ENCODE results near the gene PDGFRB.

The PDGFRB gene

DNA sequence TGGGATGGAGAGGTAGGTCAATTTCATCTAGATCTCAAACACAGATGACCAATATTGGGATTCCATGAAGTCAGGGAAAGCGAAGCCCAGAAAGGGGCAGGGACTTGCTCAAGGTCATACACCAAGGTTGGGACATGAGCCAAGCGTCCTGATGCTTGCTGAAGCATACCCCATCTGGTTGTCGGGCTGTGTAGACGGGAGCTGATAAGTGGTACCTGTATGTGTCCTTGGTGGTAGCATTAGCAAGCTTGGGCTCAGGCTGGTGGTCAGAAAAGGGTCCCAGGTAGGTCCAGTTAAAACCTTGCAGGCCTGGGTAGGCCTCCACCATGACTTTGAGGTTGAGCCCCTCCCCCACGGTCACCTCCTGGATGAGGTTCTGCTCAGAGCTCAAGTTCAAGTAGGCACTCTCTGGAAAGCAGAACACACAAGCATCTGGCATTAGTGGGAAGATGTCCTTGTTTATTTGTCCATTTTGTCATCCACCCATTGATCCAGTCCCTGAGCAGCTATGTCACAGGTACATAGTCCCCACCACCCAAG, 82.5 kb downstream of the PDGFRB start:
- H3K36me3 ChIP-seq (ENCODE audit: insufficient read depth, low read length), result no peaks in the 10 kb centered on the region
- no peak overlapping the region for H3K9ac ChIP-seq (ENCODE audit: low read length)
- no peaks in the 10 kb centered on the region for H3K4me1 ChIP-seq (ENCODE audit: insufficient read depth, low read length)
- no peaks in the 10 kb centered on the region for H3K9me3 ChIP-seq (ENCODE audit: low read length)
- H3K27ac ChIP-seq (ENCODE audit: low read depth, low read length), result no peak overlapping the region
- H3K27me3 ChIP-seq (ENCODE audit: control insufficient read depth in 1 of 2, insufficient read depth in 2 of 2, low read length in 2 of 2), result no peaks in the 10 kb centered on the region
- H3K4me3 ChIP-seq (ENCODE audit: low read depth in 1 of 2, low read length in 2 of 2), result no peak overlapping the region

- Histone ChIP-seq H3K4me1 (ENCODE audit: insufficient read depth, low read length) (no peaks in the 10 kb centered on the region), H3K27ac (ENCODE audit: low read depth, low read length) (no peak overlapping the region), H3K9ac (ENCODE audit: low read length) (no peak overlapping the region), H3K9me3 (ENCODE audit: low read length) (no peaks in the 10 kb centered on the region), H3K4me3 (ENCODE audit: low read depth in 1 of 2, low read length in 2 of 2) (no peak overlapping the region), H3K27me3 (ENCODE audit: control insufficient read depth in 1 of 2, insufficient read depth in 2 of 2, low read length in 2 of 2) (no peaks in the 10 kb centered on the region), H3K36me3 (ENCODE audit: insufficient read depth, low read length) (no peaks in the 10 kb centered on the region)
Observed at GRCh38 chr5:150070821-150071220, 84.8 kb downstream of the PDGFRB start.

GRCh38 chr5:150069672-150070627, 85.7 kb downstream of the PDGFRB start:
- Histone ChIP-seq H3K4me1 (ENCODE audit: insufficient read depth, low read length) (no peaks in the 10 kb centered on the region), H3K27ac (ENCODE audit: low read depth, low read length) (no peak overlapping the region), H3K4me3 (ENCODE audit: low read depth in 1 of 2, low read length in 2 of 2) (no peak overlapping the region), H3K9me3 (ENCODE audit: low read length) (no peaks in the 10 kb centered on the region), H3K36me3 (ENCODE audit: insufficient read depth, low read length) (no peaks in the 10 kb centered on the region), H3K9ac (ENCODE audit: low read length) (no peak overlapping the region), H3K27me3 (ENCODE audit: control insufficient read depth in 1 of 2, insufficient read depth in 2 of 2, low read length in 2 of 2) (no peaks in the 10 kb centered on the region)

DNA sequence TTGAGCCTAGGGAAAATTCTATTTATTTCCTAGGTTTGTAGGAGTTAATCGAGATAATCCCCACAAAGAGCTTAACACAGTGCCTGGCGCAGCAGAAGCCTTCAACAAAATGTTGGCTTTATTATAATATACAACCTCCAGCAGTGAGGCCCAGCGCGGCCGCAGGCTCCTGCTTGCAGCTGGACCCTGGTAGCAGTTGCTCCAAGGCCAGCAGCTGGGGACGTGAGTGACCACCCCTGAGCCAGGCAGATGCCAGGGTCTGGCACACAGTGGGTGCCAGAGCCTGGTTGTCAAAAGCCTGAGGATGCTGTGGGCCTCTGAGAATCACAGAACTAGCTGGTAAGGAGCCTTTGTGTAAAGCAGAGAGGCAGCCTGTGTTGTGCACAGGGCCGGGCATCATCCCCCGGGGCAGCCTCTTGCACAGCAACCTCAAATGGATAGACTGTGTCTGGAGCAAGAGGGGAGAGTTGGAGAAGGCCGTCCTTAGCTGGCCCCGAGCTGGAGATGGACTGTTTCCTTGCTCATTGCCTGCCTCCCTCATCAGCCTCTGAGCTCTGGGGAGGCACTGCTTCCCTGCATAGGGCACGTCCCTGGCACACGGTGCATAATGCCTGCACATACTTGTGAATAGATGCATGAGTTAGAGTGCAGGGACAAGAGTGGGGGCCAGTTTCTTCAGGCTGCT, 86.5 kb downstream of the PDGFRB start:
- Histone ChIP-seq H3K27ac (ENCODE audit: low read depth, low read length) (no peak overlapping the region), H3K9ac (ENCODE audit: low read length) (no peak overlapping the region), H3K4me1 (ENCODE audit: insufficient read depth, low read length) (no peaks in the 10 kb centered on the region)

DNA sequence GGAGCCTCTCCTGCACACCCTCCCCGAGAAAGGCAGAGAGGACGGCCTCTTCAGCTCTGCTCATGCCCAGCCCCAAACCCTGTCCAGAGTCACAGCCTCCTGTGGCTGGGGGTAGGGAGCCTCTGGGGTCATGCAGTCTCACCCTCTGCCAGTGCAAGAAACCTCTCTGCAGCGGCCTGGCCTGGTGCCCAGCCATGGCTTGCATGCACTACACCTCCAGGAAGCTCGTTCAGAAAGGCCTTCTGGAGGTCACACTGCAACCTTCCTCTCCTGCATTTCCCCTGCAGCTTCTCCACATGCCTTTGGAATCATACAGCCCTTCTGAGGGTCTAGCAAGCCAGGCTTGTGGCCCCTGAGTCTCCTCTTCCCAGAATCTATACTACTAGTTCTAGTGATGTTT, 87.2 kb downstream of the PDGFRB start:
- H3K4me3 ChIP-seq (ENCODE audit: low read depth in 1 of 2, low read length in 2 of 2), result no peak overlapping the region
- H3K27ac ChIP-seq (ENCODE audit: low read depth, low read length), result no peak overlapping the region
- no peak overlapping the region for H3K9ac ChIP-seq (ENCODE audit: low read length)
- H3K4me1 ChIP-seq (ENCODE audit: insufficient read depth, low read length), result no peaks in the 10 kb centered on the region
- H3K9me3 ChIP-seq (ENCODE audit: low read length), result no peaks in the 10 kb centered on the region
- no peaks in the 10 kb centered on the region for H3K27me3 ChIP-seq (ENCODE audit: control insufficient read depth in 1 of 2, insufficient read depth in 2 of 2, low read length in 2 of 2)
- no peaks in the 10 kb centered on the region for H3K36me3 ChIP-seq (ENCODE audit: insufficient read depth, low read length)

More for the DNA sequence above, 86.5 kb downstream of the PDGFRB start:
- Histone ChIP-seq H3K4me3 (ENCODE audit: low read depth in 1 of 2, low read length in 2 of 2) (no peak overlapping the region), H3K9me3 (ENCODE audit: low read length) (no peaks in the 10 kb centered on the region), H3K27me3 (ENCODE audit: control insufficient read depth in 1 of 2, insufficient read depth in 2 of 2, low read length in 2 of 2) (no peaks in the 10 kb centered on the region), H3K36me3 (ENCODE audit: insufficient read depth, low read length) (no peaks in the 10 kb centered on the region)

DNA sequence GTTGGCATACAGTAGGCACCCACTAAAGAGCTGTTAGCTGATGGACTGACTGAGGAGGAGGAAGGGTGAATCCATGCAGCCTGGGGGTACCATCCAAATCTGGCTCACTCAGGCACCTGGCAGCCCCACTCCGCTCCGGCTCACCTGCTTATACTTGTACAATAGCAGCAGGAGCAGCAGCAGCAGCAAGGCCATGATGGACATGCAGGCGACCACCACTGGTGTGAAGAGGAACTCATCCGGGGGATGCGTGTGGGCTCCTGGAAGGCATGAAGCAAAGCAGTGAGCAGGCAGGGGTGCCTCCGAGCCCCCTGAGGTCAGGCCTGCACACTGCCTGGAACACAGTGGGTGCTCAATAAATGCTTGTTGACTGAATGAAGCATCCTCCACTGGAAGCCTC, 87.6 kb downstream of the PDGFRB start:
- H3K9me3 ChIP-seq (ENCODE audit: low read length), result no peaks in the 10 kb centered on the region
- H3K9ac ChIP-seq (ENCODE audit: low read length), result no peak overlapping the region
- no peak overlapping the region for H3K27ac ChIP-seq (ENCODE audit: low read depth, low read length)
- H3K4me1 ChIP-seq (ENCODE audit: insufficient read depth, low read length), result no peaks in the 10 kb centered on the region
- no peaks in the 10 kb centered on the region for H3K27me3 ChIP-seq (ENCODE audit: control insufficient read depth in 1 of 2, insufficient read depth in 2 of 2, low read length in 2 of 2)
- no peaks in the 10 kb centered on the region for H3K36me3 ChIP-seq (ENCODE audit: insufficient read depth, low read length)
- no peak overlapping the region for H3K4me3 ChIP-seq (ENCODE audit: low read depth in 1 of 2, low read length in 2 of 2)

GRCh38 chr5:150067405-150067960, 88.2 kb downstream of the PDGFRB start:
- no peak overlapping the region for H3K9ac ChIP-seq (ENCODE audit: low read length)
- no peaks in the 10 kb centered on the region for H3K36me3 ChIP-seq (ENCODE audit: insufficient read depth, low read length)
- H3K27ac ChIP-seq (ENCODE audit: low read depth, low read length), result no peak overlapping the region
- H3K4me1 ChIP-seq (ENCODE audit: insufficient read depth, low read length), result no peaks in the 10 kb centered on the region
- no peak overlapping the region for H3K4me3 ChIP-seq (ENCODE audit: low read depth in 1 of 2, low read length in 2 of 2)
- H3K27me3 ChIP-seq (ENCODE audit: control insufficient read depth in 1 of 2, insufficient read depth in 2 of 2, low read length in 2 of 2), result no peaks in the 10 kb centered on the region
- no peaks in the 10 kb centered on the region for H3K9me3 ChIP-seq (ENCODE audit: low read length)

- no peak overlapping the region for H3K9ac ChIP-seq (ENCODE audit: low read length)
- no peak overlapping the region for H3K27ac ChIP-seq (ENCODE audit: low read depth, low read length)
- no peaks in the 10 kb centered on the region for H3K4me1 ChIP-seq (ENCODE audit: insufficient read depth, low read length)
- no peaks in the 10 kb centered on the region for H3K27me3 ChIP-seq (ENCODE audit: control insufficient read depth in 1 of 2, insufficient read depth in 2 of 2, low read length in 2 of 2)
- H3K4me3 ChIP-seq (ENCODE audit: low read depth in 1 of 2, low read length in 2 of 2), result no peak overlapping the region
- H3K9me3 ChIP-seq (ENCODE audit: low read length), result no peaks in the 10 kb centered on the region
- H3K36me3 ChIP-seq (ENCODE audit: insufficient read depth, low read length), result no peaks in the 10 kb centered on the region
Observed at GRCh38 chr5:150066901-150067396, 88.7 kb downstream of the PDGFRB start.

DNA sequence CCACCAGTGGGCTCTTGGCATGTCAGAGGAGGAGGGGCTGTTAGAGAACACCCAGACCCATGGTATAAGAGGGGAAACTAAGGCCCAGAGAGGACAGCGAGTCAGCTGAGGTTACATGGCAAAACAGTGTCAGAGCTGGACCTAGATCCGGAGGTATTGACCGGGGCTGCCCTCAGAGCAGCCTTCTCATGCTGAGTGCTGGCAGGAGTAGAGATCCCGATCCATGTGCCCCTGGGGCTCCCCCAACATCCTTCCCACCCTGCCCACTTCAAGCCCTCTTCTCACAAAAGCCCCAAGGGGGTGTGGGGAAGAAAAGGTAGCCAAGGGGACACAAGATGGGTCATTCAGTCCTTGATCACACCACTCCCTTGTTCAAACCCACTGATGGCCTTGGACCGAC, 89.2 kb downstream of the PDGFRB start:
- Histone ChIP-seq H3K4me3 (ENCODE audit: low read depth in 1 of 2, low read length in 2 of 2) (no peak overlapping the region), H3K9ac (ENCODE audit: low read length) (no peak overlapping the region), H3K27ac (ENCODE audit: low read depth, low read length) (no peak overlapping the region), H3K9me3 (ENCODE audit: low read length) (no peaks in the 10 kb centered on the region), H3K27me3 (ENCODE audit: control insufficient read depth in 1 of 2, insufficient read depth in 2 of 2, low read length in 2 of 2) (no peaks in the 10 kb centered on the region), H3K36me3 (ENCODE audit: insufficient read depth, low read length) (no peaks in the 10 kb centered on the region), H3K4me1 (ENCODE audit: insufficient read depth, low read length) (no peaks in the 10 kb centered on the region)

DNA sequence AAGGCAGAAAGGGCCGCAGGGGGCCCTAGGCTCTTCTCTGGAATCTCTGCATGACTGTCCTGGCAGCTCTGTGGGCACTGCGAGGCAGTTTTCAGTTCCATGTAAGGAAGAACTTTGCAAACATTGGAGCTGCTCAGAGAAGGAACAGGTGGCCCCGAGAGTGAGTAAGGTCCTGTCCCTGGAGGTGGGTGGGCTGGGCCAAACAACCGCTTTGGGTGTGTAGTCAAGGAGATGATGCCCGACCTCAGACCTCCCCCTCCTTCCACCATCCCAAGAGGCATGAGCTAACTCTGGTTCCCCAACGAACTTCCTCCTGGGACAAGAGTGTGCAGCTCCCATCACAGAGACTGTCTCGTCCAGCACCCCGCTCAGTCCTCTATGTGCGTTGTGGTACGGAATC, 89.8 kb downstream of the PDGFRB start:
- no peak overlapping the region for H3K27ac ChIP-seq (ENCODE audit: low read depth, low read length)
- H3K36me3 ChIP-seq (ENCODE audit: insufficient read depth, low read length), result no peaks in the 10 kb centered on the region

GRCh38 chr5:150065346-150065745, 90.3 kb downstream of the PDGFRB start:
- Histone ChIP-seq H3K9ac (ENCODE audit: low read length) (no peak overlapping the region), H3K9me3 (ENCODE audit: low read length) (no peaks in the 10 kb centered on the region), H3K36me3 (ENCODE audit: insufficient read depth, low read length) (no peaks in the 10 kb centered on the region), H3K27me3 (ENCODE audit: control insufficient read depth in 1 of 2, insufficient read depth in 2 of 2, low read length in 2 of 2) (no peaks in the 10 kb centered on the region), H3K4me3 (ENCODE audit: low read depth in 1 of 2, low read length in 2 of 2) (no peak overlapping the region), H3K4me1 (ENCODE audit: insufficient read depth, low read length) (no peaks in the 10 kb centered on the region), H3K27ac (ENCODE audit: low read depth, low read length) (no peak overlapping the region)

More for the DNA sequence above, 89.8 kb downstream of the PDGFRB start:
- Histone ChIP-seq H3K4me3 (ENCODE audit: low read depth in 1 of 2, low read length in 2 of 2) (no peak overlapping the region), H3K27me3 (ENCODE audit: control insufficient read depth in 1 of 2, insufficient read depth in 2 of 2, low read length in 2 of 2) (no peaks in the 10 kb centered on the region), H3K9ac (ENCODE audit: low read length) (no peak overlapping the region), H3K9me3 (ENCODE audit: low read length) (no peaks in the 10 kb centered on the region), H3K4me1 (ENCODE audit: insufficient read depth, low read length) (no peaks in the 10 kb centered on the region)
